Effector CD8-positive, alpha-beta T cell (primary cell): ENCODE results near the gene LRP8.
A peak's percentile ranks its signal among the peaks of the same experiment; 100 is the strongest.

ENCODE experiments used
- DNase-seq: peaks from one replicate; lab custom pipeline; 2025; lab: John Stamatoyannopoulos, UW

LRP8 gene

GRCh38 chr1:53262000-53262399 lies 65.9 kb downstream of the LRP8 start:
- DNase-seq: no peak

GRCh38 chr1:53260631-53261247 lies 67.1 kb downstream of the LRP8 start:
- no peak for DNase-seq

DNA sequence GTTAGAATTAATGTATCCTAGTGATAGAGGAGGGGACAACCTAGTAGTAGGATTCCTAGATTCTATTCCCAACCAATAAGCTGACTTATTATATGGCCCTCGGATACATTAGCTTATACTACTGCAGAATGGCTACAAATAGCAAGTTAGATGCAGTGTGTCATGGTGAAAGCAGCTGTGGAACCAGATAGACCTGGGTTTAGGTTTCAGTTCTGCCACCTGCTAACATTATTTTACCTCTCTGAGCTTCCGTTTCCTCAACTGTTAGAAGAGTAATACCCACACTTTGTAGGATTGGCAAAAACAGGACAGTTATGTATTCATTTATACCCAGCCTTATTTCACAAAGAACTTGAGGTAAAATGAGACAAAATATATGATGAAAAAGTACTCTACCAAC lies 67.9 kb downstream of the LRP8 start:
- DNase-seq: no peak

DNA sequence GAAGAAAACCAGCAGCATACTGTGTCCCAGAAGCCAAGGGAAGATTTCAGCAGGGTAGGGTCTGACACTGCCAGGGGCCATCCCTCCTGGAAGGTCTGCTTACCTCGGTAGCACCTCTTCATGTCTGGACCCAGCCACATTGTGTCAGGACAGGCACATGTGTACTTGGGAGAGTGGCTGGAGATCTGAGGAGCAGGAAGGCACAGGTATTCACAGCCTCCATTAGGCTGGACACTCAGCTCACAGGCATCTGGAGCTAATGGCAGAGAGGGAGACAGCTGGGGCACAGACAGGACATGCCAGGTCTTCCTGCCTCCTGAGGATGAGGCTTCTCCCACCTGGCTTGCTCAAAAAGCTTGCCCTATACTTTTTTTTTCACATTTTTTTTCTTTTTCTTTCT lies 69.7 kb downstream of the LRP8 start:
- no peak for DNase-seq

GRCh38 chr1:53257454-53258081 lies 70.3 kb downstream of the LRP8 start:
- no peak for DNase-seq

GRCh38 chr1:53256511-53257453 lies 71.1 kb downstream of the LRP8 start:
- DNase-seq: no peak

DNA sequence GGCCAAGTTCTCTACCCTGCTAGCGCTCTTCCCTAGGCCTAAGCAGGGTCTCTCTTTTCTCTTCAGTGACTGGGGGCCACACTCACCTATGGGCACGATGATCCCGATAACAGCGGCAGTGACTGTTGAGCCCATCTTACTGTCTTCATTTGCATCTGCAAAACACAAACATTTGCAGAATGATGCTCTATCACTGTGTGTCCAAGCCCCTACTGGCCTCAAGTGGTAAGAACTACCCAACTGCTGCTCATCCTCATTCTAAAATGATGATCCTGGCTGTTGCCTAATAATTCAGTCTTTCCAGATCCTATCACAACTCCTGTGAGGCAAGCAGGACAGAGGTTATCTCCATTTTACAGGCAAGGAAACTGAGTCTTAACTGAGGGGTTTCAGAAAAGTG lies 72.8 kb downstream of the LRP8 start:
- no peak for DNase-seq

- DNase-seq: no peak
These were observed 73.7 kb downstream of the LRP8 start for GRCh38 chr1:53254011-53254640.

DNA sequence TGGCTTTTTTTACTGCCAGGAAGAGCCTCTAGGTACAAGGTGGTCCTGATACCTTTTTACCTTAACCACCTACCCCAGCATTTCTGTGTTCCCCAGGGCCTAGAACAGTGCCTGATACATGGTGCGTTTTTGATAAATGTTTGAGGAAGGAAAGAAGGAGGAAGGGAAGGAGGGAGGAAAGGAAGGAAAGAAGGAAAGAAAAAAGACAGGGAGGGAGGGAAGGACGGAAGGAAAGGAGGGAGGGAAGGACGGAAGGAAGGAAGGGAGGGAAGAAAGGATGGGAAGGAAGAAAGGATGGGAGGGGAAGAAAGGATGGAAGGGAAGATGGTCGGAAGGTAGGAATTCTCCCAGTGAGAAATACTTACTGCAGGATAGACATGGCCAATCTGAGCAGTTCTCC lies 77.5 kb downstream of the LRP8 start:
- DNase-seq: no peak

DNA sequence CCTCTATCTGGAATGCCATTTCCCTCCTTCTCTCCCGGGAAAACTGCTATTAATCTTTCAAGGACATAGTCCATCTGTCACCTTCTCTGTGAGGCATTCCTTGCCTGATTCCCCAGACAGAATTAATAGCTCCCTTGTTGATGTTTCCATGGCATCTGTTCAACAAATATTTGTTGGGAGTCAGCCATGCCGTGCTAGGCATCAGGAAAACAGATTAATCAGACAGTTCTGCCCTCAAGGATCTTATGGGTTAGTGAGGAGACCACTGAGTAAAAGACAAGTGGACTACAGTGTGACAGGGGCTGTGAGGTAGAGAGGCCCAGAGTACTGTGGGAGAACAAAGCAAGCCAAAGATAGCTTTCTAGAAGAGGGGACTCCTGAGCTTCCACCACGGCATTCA lies 78.2 kb downstream of the LRP8 start:
- DNase-seq: no peak

DNA sequence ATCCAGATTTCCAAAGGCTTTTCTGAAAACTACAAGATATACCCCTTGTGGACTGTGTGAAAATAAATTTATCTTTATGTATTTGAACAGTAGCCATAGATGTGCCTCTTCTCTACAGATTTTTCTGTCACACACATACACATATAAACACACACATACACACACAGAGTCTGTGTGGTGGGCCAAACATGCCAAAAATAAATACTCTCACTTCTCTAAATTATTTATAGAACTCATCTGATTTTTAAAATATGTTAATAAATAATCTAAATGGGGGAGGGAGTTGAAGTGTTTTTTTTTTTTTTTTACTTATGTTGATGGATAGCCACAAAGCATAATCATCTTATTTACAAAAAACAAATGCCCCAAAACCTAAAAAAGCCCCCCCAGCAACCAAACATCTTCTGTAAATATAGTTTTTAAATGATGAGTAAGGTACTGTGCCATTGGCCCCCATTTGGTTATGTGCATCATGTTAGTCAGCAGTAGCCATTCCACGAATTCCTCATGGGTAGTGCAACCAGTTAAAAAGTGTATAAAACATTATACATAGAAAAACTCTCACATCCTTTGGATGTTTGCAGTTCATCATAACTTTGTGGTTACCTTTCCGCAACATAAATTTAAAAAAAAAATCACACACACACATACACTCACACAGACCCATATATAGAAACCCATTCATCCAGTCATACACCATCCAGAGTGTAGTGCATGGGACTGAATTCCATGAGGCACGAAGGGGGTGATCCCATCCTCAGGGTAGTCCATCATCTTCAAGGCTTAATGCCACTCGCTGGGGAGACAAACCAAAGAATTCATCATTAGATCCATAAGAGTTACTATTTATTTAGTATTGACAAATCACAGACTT lies 81.4 kb downstream of the LRP8 start:
- DNase-seq: no peak

DNA sequence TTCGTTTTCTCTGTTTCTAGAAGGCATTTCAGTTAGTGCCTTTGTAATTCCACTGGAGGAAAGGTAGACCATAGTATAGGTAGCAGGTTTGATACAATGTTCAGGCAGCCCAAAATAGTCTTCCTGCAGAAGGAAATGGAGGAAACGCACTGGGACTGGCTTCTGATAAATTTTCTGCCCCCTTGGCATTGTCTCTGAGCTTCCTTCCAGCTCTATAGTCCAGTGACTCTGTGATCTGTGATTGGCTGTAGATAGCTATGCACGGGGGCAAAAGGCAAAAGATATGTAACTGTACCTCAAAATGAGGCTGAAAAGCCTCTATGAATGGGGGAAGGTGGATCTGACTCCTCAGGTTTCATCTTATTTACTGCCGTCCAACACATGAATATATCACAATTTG lies 83.7 kb downstream of the LRP8 start:
- DNase-seq: no peak

GRCh38 chr1:53242381-53242780 lies 85.5 kb downstream of the LRP8 start:
- DNase-seq: no peak

- no peak for DNase-seq
These were observed 86.0 kb downstream of the LRP8 start for GRCh38 chr1:53241828-53242227.

- DNase-seq: peak; percentile 89
These were observed 89.4 kb downstream of the LRP8 start, which contains the start of gene MAGOH for GRCh38 chr1:53238197-53239155. Gene MAGOH, minus strand, starts transcription at chr1:53238518. Its CDS starts 70 bp downstream, at chr1:53238448.

DNA sequence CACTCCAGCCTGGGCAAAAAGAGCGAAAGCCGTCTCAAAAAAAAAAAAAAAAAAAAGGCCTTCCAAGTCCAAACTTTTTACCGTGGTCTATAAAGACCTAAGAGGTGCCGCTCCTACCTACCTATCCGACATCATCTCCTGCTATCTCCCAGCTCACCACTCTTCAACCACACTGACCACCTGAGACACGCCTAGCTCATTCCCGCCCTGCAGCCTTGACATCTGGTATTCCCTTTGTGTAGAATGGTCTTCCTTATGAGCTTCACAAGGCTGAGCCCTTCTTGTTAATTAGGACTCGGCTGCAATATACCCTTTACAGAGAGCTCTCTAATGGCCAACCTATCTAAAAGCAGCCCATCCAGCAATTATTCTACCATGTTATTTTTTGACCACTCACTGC lies 90.2 kb downstream of the LRP8 start:
- DNase-seq: no peak

GRCh38 chr1:53220962-53221286 lies 106.9 kb downstream of the LRP8 start:
- DNase-seq: no peak

DNA sequence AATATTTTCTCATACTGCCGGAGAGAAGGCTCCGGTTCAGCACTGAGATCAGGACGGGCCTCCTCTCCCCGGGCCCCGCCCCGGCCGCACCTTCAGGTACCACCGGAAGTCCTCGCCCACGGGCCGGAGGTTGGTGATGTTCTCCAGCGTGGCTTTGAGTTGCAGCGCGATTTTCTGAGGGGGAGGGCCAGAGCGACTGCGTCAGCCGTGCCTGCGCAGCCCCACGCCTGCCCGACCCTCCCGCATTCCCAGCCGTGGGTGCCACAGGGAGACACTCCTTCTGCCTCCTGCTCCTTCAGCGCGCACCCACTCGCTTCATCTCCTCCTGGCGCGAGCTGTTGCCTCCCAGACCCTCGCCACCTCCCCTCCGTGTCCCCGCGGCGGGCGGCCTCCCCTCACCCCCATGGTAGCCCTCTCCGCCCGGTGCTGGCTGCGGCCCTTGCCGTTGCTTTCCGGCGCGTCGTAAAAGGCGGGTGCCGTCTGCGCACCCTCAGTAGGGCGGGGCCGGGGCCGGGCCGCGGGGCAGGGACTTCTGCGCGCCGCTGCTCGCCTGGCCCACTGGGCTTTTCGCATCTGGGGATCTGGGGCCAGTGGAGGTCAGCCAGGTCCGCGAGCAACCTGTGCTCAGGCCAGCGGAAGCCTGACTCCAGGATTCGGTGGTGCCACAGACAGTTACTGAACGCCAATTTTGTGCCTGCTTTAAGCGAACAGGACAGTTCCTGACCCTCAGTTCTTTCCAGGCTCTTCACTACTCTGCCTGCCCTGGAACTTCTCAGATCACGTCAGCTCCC lies 107.5 kb downstream of the LRP8 start, which contains the start of gene CZIB:
Gene CZIB (minus strand): TSS at position 464 of the 791 bp plus-strand sequence. CDS start 59 bp downstream, at position 405.
- peak; percentile 77 for DNase-seq

DNA sequence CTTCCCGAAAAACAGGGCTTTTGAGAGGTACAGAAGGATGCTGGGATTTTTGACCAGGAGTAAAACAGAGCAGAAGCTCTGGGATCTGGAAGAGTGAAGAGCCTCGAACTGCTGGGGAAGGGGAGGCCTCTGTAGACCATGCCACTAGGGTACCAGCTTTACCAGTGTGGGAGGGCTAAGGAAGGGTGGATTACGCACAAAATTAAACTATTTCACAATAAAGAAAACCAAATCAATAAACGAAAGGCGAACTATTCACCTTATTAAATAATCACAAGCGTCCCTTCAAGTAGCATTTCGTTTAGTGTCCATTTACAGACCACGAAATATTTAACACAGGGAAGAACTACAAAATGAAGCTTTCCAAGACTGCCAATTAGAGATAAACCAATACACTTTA lies 108.2 kb downstream of the LRP8 start:
- DNase-seq: no peak
